ENCODE results near the gene PTPRE.

Gene PTPRE

GRCh38 chr10:128099901-128100300 is 193.0 kb downstream of the PTPRE start:
- DNase-seq: no peak

GRCh38 chr10:128101901-128102300 is 195.0 kb downstream of the PTPRE start:
- no peak for DNase-seq

- no peak for DNase-seq
These were observed 195.8 kb downstream of the PTPRE start for GRCh38 chr10:128102480-128103228.

GRCh38 chr10:128103229-128103714 is 196.4 kb downstream of the PTPRE start:
- DNase-seq: no peak

- DNase-seq: no peak
These were observed 198.5 kb downstream of the PTPRE start for GRCh38 chr10:128105383-128105782.

- no peak for DNase-seq
These were observed 202.8 kb downstream of the PTPRE start for GRCh38 chr10:128109707-128110106.

- DNase-seq: no peak
These were observed 203.4 kb downstream of the PTPRE start for GRCh38 chr10:128110339-128110738.

GRCh38 chr10:128111696-128112095 is 204.8 kb downstream of the PTPRE start:
- DNase-seq: no peak

- no peak for DNase-seq
These were observed 206.1 kb downstream of the PTPRE start for GRCh38 chr10:128113026-128113425.

GRCh38 chr10:128114901-128115300 is 208.0 kb downstream of the PTPRE start:
- DNase-seq: no peak

GRCh38 chr10:128115356-128115755 is 208.5 kb downstream of the PTPRE start:
- DNase-seq: no peak

GRCh38 chr10:128116187-128116586 is 209.3 kb downstream of the PTPRE start:
- DNase-seq: no peak

GRCh38 chr10:128116851-128117615 is 210.1 kb downstream of the PTPRE start:
- no peak for DNase-seq

- DNase-seq: no peak
These were observed 215.0 kb downstream of the PTPRE start for GRCh38 chr10:128121750-128122412.

- no peak for DNase-seq
These were observed 216.0 kb downstream of the PTPRE start for GRCh38 chr10:128122931-128123330.

GRCh38 chr10:128123846-128124245 is 216.9 kb downstream of the PTPRE start:
- DNase-seq: no peak

- no peak for DNase-seq
These were observed 218.0 kb downstream of the PTPRE start for GRCh38 chr10:128124813-128125403.

GRCh38 chr10:128125416-128125943 is 218.6 kb downstream of the PTPRE start:
- DNase-seq: no peak

- DNase-seq: peak in 11 of 14 donors; percentile 8 to 64 (median 38)
These were observed 219.3 kb downstream of the PTPRE start, which contains the start of gene MKI67 for GRCh38 chr10:128125944-128126764. TSS of gene MKI67 (minus strand) at chr10:128126423. CDS start at chr10:128125667, 756 bp downstream.

- DNase-seq: no peak
These were observed 221.7 kb downstream of the PTPRE start for GRCh38 chr10:128128582-128128981.

GRCh38 chr10:128130051-128130450 is 223.1 kb downstream of the PTPRE start:
- DNase-seq: no peak
